Smooth muscle cell (in vitro differentiated cells): ENCODE data around the gene DCUN1D2. TPM values are rescaled to one million over a fixed set of nuclear protein-coding genes. Genes with fewer than 3 reads are reported as not detected.

ENCODE experiments used
- DNase-seq: peaks from one replicate; lab custom pipeline; 2025; ENCODE audit not compliant: unreplicated experiment; lab: John Stamatoyannopoulos, UW
- H2AFZ ChIP-seq: fragments of 200-600 bp; sonication (generic); 2 replicates; pipeline ENCODE4 v1.6.0; 2016; ENCODE audit warnings: antibody characterized with exemption, low read depth, mild to moderate bottlenecking
- H3F3A ChIP-seq: fragments of 200-600 bp; sonication (generic); 2 replicates; pipeline ENCODE4 v1.6.0; 2017; ENCODE audit warnings: antibody characterized with exemption, low read depth
- H3K27ac ChIP-seq: fragments of 200-600 bp; sonication (generic); 2 replicates; pipeline ENCODE4 v1.5.1; 2016; ENCODE audit warnings: low read depth, mild to moderate bottlenecking
- H3K27me3 ChIP-seq: fragments of 200-600 bp; sonication (generic); 2 replicates; pipeline ENCODE4 v1.6.1; 2016; ENCODE audit warnings: low read depth, mild to moderate bottlenecking
- H3K36me3 ChIP-seq: fragments of 200-600 bp; sonication (generic); 2 replicates; pipeline ENCODE4 v1.5.1; 2016; ENCODE audit warnings: low read depth
- H3K4me1 ChIP-seq: fragments of 200-600 bp; sonication (generic); 2 replicates; pipeline ENCODE4 v1.5.1; 2016; ENCODE audit warnings: low read depth
- H3K4me2 ChIP-seq: fragments of 200-600 bp; sonication (generic); 2 replicates; pipeline ENCODE4 v1.6.0; 2016; ENCODE audit warnings: mild to moderate bottlenecking
- H3K4me3 ChIP-seq: fragments of 200-600 bp; sonication (generic); 2 replicates; pipeline ENCODE4 v1.5.1; 2016; ENCODE audit warnings: mild to moderate bottlenecking
- H3K79me2 ChIP-seq: fragments of 200-600 bp; sonication (generic); 2 replicates; pipeline ENCODE4 v1.6.0; 2016; ENCODE audit warnings: low read depth, mild to moderate bottlenecking
- H3K9ac ChIP-seq: fragments of 200-600 bp; sonication (generic); 2 replicates; pipeline ENCODE4 v1.6.0; 2016; ENCODE audit warnings: low read depth
- H3K9me3 ChIP-seq: fragments of 200-600 bp; sonication (generic); replicated peaks from 2 replicates; pipeline ENCODE4 v1.5.1; 2016; ENCODE audit warnings: low read depth
- H4K20me1 ChIP-seq: fragments of 200-600 bp; sonication (generic); 2 replicates; pipeline ENCODE4 v1.6.0; 2016; ENCODE audit warnings: low read depth
- CTCF ChIP-seq: fragments of 200-600 bp; sonication (generic); IDR thresholded peaks from 2 replicates; pipeline ENCODE4 v1.5.1; 2017; ENCODE audit warnings: borderline replicate concordance, mild to moderate bottlenecking, antibody characterized with exemption; ENCODE audit not compliant: insufficient read depth, poor library complexity, severe bottlenecking
- WGBS: methylation state at CpG from one replicate; pipeline ENCODE4 v1.1.7; 2016; ENCODE audit warnings: low lambda C conversion rate; 5-methylcytosine and 5-hydroxymethylcytosine counted together
- polyA plus RNA-seq: library from polyadenylated mRNA; unstranded; fragments of >200 nt; fragmentation: Nextera tagmentation; extraction: Ambion mirVana; gene quantifications from 2 replicates; pipeline ENCODE4 v1.2.1, GENCODE V29; 2016
- total RNA-seq: library from RNA; depleted of rRNA; stranded (reverse); fragments of >200 nt; gene quantifications from 2 replicates; pipeline ENCODE4 v1.2.3, GENCODE V29; 2014

Gene DCUN1D2
- total and polyA plus RNA-seq, 2 experiments from 2014 or later, result 6.3 to 10.8 TPM

DNA sequence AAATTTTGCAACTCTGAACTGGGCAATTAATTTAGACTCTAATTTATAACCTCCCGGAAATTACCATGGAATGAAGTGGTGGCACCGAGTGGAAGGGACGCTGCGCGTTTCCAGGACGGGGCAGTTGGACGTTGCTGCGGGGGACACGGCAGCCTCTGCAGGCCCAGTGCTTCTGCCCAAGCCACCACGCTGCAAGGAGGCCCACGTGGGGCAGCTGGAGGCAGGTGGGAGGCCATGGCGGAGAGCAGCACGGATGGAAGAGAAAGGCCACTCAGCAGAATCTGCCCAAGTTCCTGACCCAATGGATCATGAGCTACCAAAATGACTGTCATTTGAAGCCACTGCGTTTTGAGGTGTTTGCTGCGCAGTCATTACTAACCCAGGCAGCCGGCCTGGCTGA, 26.0 kb downstream of the DCUN1D2 start:
- H3F3A ChIP-seq, result no peaks in the 10 kb centered on the region
- 97% methylated on average over 16 of the region's 16 CpGs for WGBS
- H3K36me3 ChIP-seq, result no peaks in the 10 kb centered on the region
- no peak overlapping the region for H3K9ac ChIP-seq
- DNase-seq, result no peak
- TF ChIP-seq CTCF, result no peak
- H3K4me1 ChIP-seq, result peaks cover 5% of the 10 kb centered on the region
- H3K79me2 ChIP-seq, result no peaks in the 10 kb centered on the region
- H2AFZ ChIP-seq, result no peak overlapping the region
- H3K9me3 ChIP-seq, result no peaks in the 10 kb centered on the region
- H3K27ac ChIP-seq, result no peak overlapping the region
- peaks cover 2% of the 10 kb centered on the region for H4K20me1 ChIP-seq
- H3K4me3 ChIP-seq, result no peak overlapping the region
- no peaks in the 10 kb centered on the region for H3K27me3 ChIP-seq
- no peak overlapping the region for H3K4me2 ChIP-seq

GRCh38 chr13:113461022-113461751, 29.3 kb downstream of the DCUN1D2 start:
- no peak overlapping the region for H3K4me3 ChIP-seq
- H3K4me2 ChIP-seq, result no peak overlapping the region
- H3F3A ChIP-seq, result no peaks in the 10 kb centered on the region
- 96% methylated on average over 12 of the region's 12 CpGs for WGBS
- TF ChIP-seq CTCF, result no peak
- H3K36me3 ChIP-seq, result no peaks in the 10 kb centered on the region
- no peak overlapping the region for H3K9ac ChIP-seq
- no peaks in the 10 kb centered on the region for H3K4me1 ChIP-seq
- H3K79me2 ChIP-seq, result no peaks in the 10 kb centered on the region
- no peak for DNase-seq
- no peak overlapping the region for H3K27ac ChIP-seq
- H3K9me3 ChIP-seq, result no peaks in the 10 kb centered on the region
- H3K27me3 ChIP-seq, result no peaks in the 10 kb centered on the region
- H4K20me1 ChIP-seq, result no peaks in the 10 kb centered on the region
- H2AFZ ChIP-seq, result no peak overlapping the region

- WGBS, result over 99% methylated on average over 14 of the region's 14 CpGs
- Histone ChIP-seq H3F3A (no peaks in the 10 kb centered on the region), H3K4me2 (no peak overlapping the region), H3K9ac (no peak overlapping the region), H4K20me1 (no peaks in the 10 kb centered on the region), H3K79me2 (no peaks in the 10 kb centered on the region), H3K4me1 (no peaks in the 10 kb centered on the region), H3K4me3 (no peak overlapping the region), H2AFZ (no peak overlapping the region), H3K27me3 (no peaks in the 10 kb centered on the region), H3K9me3 (no peaks in the 10 kb centered on the region), H3K36me3 (no peaks in the 10 kb centered on the region), H3K27ac (no peak overlapping the region)
- no peak for TF ChIP-seq CTCF
- no peak for DNase-seq
Measured at GRCh38 chr13:113460599-113460998, 29.9 kb downstream of the DCUN1D2 start.

DNA sequence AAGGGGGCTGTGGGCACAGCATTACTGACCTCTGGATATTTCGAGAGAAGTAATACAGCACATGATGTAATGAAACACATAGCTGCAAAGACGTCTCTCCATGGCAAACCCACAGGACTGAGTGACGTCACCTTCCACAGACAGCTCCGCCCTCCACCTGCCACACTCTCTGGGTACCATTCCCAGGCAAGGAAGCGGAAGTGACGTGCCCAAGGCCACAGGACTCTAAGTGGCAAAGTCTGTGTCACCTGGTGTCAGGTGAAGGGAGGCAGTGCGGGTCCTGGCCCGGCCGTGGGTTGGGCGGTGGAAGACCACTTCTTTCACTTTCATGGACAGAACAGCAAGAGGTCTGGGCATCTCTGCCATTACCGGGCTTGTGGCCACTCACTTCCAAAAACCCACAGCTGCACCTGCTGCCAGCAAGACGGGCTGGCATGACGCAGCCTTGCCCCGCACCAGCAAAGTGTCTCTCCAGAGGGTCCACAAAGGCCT, 30.4 kb downstream of the DCUN1D2 start:
- Histone ChIP-seq H3K79me2 (no peaks in the 10 kb centered on the region), H3K4me2 (no peak overlapping the region), H2AFZ (no peak overlapping the region), H3K27ac (no peak overlapping the region), H3K4me1 (no peaks in the 10 kb centered on the region), H3K27me3 (no peaks in the 10 kb centered on the region), H3K36me3 (no peaks in the 10 kb centered on the region), H4K20me1 (no peaks in the 10 kb centered on the region), H3F3A (no peaks in the 10 kb centered on the region), H3K9me3 (no peaks in the 10 kb centered on the region), H3K4me3 (no peak overlapping the region), H3K9ac (no peak overlapping the region)
- 98% methylated on average over 14 of the region's 14 CpGs for WGBS
- DNase-seq, result no peak
- no peak for TF ChIP-seq CTCF
